H9 (cell line): ENCODE results near the gene CSMD2. TPM values are rescaled to one million over a fixed set of nuclear protein-coding genes. Genes with fewer than 3 reads are reported as not detected.
A peak's percentile ranks its signal among the peaks of the same experiment; 100 is the strongest.

Experiments used
- DNase-seq: peaks from one replicate; pipeline ENCODE4 v3.0.0-alpha.2; 2017
- H2AFZ ChIP-seq: one replicate; pipeline ENCODE4 v1.6.1; 2013; ENCODE audit warnings: mild to moderate bottlenecking, low read length, control low read depth, moderate library complexity
- H2AK5ac ChIP-seq: 2 replicates; pipeline ENCODE4 v1.6.1; 2013; ENCODE audit warnings: low read length, control low read depth, mixed read lengths; ENCODE audit not compliant: insufficient read length
- H2BK120ac ChIP-seq: one replicate; pipeline ENCODE4 v1.6.1; 2013; ENCODE audit warnings: low read depth, mild to moderate bottlenecking, low read length, control low read depth, inconsistent platforms; ENCODE audit not compliant: poor library complexity, severe bottlenecking
- H2BK12ac ChIP-seq: 2 replicates; pipeline ENCODE4 v1.6.1; 2013; ENCODE audit warnings: low read length, control low read depth, mixed read lengths, low read depth; ENCODE audit not compliant: insufficient read length
- H2BK15ac ChIP-seq: 2 replicates; pipeline ENCODE4 v1.6.1; 2013; ENCODE audit warnings: low read depth, low read length, control low read depth
- H2BK20ac ChIP-seq: one replicate; pipeline ENCODE4 v1.6.1; 2013; ENCODE audit warnings: low read depth, mild to moderate bottlenecking, low read length, control low read depth, inconsistent platforms; ENCODE audit not compliant: poor library complexity, severe bottlenecking
- H2BK5ac ChIP-seq: 2 replicates; pipeline ENCODE4 v1.6.1; 2013; ENCODE audit warnings: low read length, control low read depth, mixed read lengths; ENCODE audit not compliant: insufficient read length
- H3K14ac ChIP-seq: 2 replicates; pipeline ENCODE4 v1.6.1; 2013; ENCODE audit warnings: low read length, control low read depth; ENCODE audit not compliant: insufficient read depth
- H3K18ac ChIP-seq: 2 replicates; pipeline ENCODE4 v1.6.1; 2013; ENCODE audit warnings: low read depth, mild to moderate bottlenecking, mixed read lengths, low read length, control low read depth; ENCODE audit not compliant: insufficient read length
- H3K23ac ChIP-seq: 2 replicates; pipeline ENCODE4 v1.6.1; 2013; ENCODE audit warnings: low read length, control low read depth, mixed read lengths, low read depth; ENCODE audit not compliant: insufficient read length
- H3K23me2 ChIP-seq: 2 replicates; pipeline ENCODE4 v1.6.1; 2013; ENCODE audit warnings: low read depth, mild to moderate bottlenecking, mixed read lengths, low read length, control low read depth; ENCODE audit not compliant: insufficient read length, poor library complexity, severe bottlenecking
- H3K27ac ChIP-seq: 2 replicates; pipeline ENCODE4 v1.5.1; 2013; ENCODE audit warnings: low read length, control low read depth, mixed read lengths, low read depth; ENCODE audit not compliant: insufficient read length
- H3K27me3 ChIP-seq: 2 replicates; pipeline ENCODE4 v1.6.1; 2013; ENCODE audit warnings: low read length, control low read depth, inconsistent platforms; ENCODE audit not compliant: insufficient read depth
- H3K4ac ChIP-seq: 2 replicates; pipeline ENCODE4 v1.6.1; 2013; ENCODE audit warnings: low read depth, mild to moderate bottlenecking, control low read depth, inconsistent platforms, low read length, moderate library complexity
- H3K4me1 ChIP-seq: 2 replicates; pipeline ENCODE4 v1.6.1; 2013; ENCODE audit warnings: low read length, control low read depth, inconsistent platforms; ENCODE audit not compliant: insufficient read depth
- H3K4me2 ChIP-seq: 2 replicates; pipeline ENCODE4 v1.6.1; 2013; ENCODE audit warnings: low read length, control low read depth, mixed read lengths; ENCODE audit not compliant: insufficient read length, insufficient read depth
- H3K56ac ChIP-seq: 2 replicates; pipeline ENCODE4 v1.6.1; 2013; ENCODE audit warnings: low read depth, mild to moderate bottlenecking, mixed read lengths, low read length, control low read depth; ENCODE audit not compliant: insufficient read length
- H3K79me1 ChIP-seq: 2 replicates; pipeline ENCODE4 v1.6.1; 2013; ENCODE audit warnings: low read depth, mild to moderate bottlenecking, moderate library complexity, low read length, control low read depth, inconsistent platforms; ENCODE audit not compliant: insufficient read depth, poor library complexity, severe bottlenecking
- H3K79me2 ChIP-seq: 2 replicates; pipeline ENCODE4 v1.6.1; 2013; ENCODE audit warnings: low read length, control low read depth, inconsistent platforms; ENCODE audit not compliant: insufficient read depth
- H3K9ac ChIP-seq: 2 replicates; pipeline ENCODE4 v1.6.1; 2013; ENCODE audit warnings: low read length, control low read depth, mixed read lengths; ENCODE audit not compliant: insufficient read length; ENCODE audit errors: extremely low read depth
- H3K9me3 ChIP-seq: one replicate; pipeline ENCODE4 v1.6.1; 2013; ENCODE audit warnings: low read depth, low read length, inconsistent platforms; ENCODE audit not compliant: control insufficient read depth
- H3T11ph ChIP-seq: one replicate; pipeline ENCODE4 v1.6.1; 2013; ENCODE audit warnings: mild to moderate bottlenecking, low read length, control low read depth, inconsistent platforms
- H4K20me1 ChIP-seq: one replicate; pipeline ENCODE4 v1.6.1; 2013; ENCODE audit not compliant: control insufficient read depth, insufficient read length, insufficient read depth
- H4K5ac ChIP-seq: 2 replicates; pipeline ENCODE4 v1.6.1; 2013; ENCODE audit warnings: low read depth, mild to moderate bottlenecking, mixed read lengths, low read length, control low read depth; ENCODE audit not compliant: insufficient read length
- H4K8ac ChIP-seq: replicated peaks from 2 replicates; pipeline ENCODE4 v1.6.1; 2013; ENCODE audit warnings: low read length, control low read depth, mixed read lengths, low read depth; ENCODE audit not compliant: insufficient read length
- H4K91ac ChIP-seq: 2 replicates; pipeline ENCODE4 v1.6.1; 2013; ENCODE audit warnings: low read depth, mild to moderate bottlenecking, moderate library complexity, mixed read lengths, low read length, control low read depth; ENCODE audit not compliant: insufficient read length
- H3K27ac Mint-ChIP-seq, 3 experiments: 2 replicates in 2 of 3; 3 replicates in 1 of 3; pipeline ENCODE4 v1.8.0; 2020 to 2021; ENCODE audit warnings: mixed read lengths in 3 of 3, mild to moderate bottlenecking in 1 of 3, moderate library complexity in 1 of 3
- H3K27me3 Mint-ChIP-seq: 2 replicates; pipeline ENCODE4 v1.8.0; 2021; ENCODE audit warnings: low read depth, mild to moderate bottlenecking, moderate library complexity, mixed read lengths
- H3K36me3 Mint-ChIP-seq, 3 experiments: 2 replicates in 2 of 3; 3 replicates in 1 of 3; pipeline ENCODE4 v1.8.0; 2020 to 2021; ENCODE audit warnings: low read depth in 3 of 3, mixed read lengths in 3 of 3; ENCODE audit not compliant: insufficient read depth in 1 of 3
- H3K4me1 Mint-ChIP-seq, 2 experiments: 2 replicates each; pipeline ENCODE4 v1.8.0; 2020; ENCODE audit warnings: mixed read lengths in 2 of 2
- H3K4me3 Mint-ChIP-seq, 2 experiments: 2 replicates in 1 of 2; 3 replicates in 1 of 2; pipeline ENCODE4 v1.8.0; 2020 to 2021; ENCODE audit warnings: mild to moderate bottlenecking in 2 of 2, mixed read lengths in 2 of 2, moderate library complexity in 1 of 2
- H3K9me3 Mint-ChIP-seq, 2 experiments: 2 replicates in 1 of 2; 3 replicates in 1 of 2; pipeline ENCODE4 v1.8.0; 2020; ENCODE audit warnings: mild to moderate bottlenecking in 2 of 2, mixed read lengths in 2 of 2, moderate library complexity in 1 of 2
- WGBS: extraction: QIAGEN DNeasy Blood & Tissue Kit; methylation state at CpG from one replicate; pipeline ENCODE4 v1.1.7; 2013; ENCODE audit warnings: missing lambda C conversion rate, low lambda C conversion rate, mixed read lengths; ENCODE audit not compliant: insufficient read length; ENCODE audit errors: extremely low coverage; 5-methylcytosine and 5-hydroxymethylcytosine counted together
- total RNA-seq: library from RNA; stranded (reverse); gene quantifications from 2 replicates; pipeline ENCODE4 v1.2.1, GENCODE V29; 2021
- TF ChIP-seq, protein P1 (sequence below): fragments of 200-600 bp; sonication (generic); conservative IDR thresholded peaks from 3 replicates; pipeline ENCODE4 v1.8.0; 2021; ENCODE audit warnings: antibody characterized with exemption, mild to moderate bottlenecking

Gene CSMD2
- total RNA-seq, 1 experiment from 2014 or later = 6.4 TPM

DNA sequence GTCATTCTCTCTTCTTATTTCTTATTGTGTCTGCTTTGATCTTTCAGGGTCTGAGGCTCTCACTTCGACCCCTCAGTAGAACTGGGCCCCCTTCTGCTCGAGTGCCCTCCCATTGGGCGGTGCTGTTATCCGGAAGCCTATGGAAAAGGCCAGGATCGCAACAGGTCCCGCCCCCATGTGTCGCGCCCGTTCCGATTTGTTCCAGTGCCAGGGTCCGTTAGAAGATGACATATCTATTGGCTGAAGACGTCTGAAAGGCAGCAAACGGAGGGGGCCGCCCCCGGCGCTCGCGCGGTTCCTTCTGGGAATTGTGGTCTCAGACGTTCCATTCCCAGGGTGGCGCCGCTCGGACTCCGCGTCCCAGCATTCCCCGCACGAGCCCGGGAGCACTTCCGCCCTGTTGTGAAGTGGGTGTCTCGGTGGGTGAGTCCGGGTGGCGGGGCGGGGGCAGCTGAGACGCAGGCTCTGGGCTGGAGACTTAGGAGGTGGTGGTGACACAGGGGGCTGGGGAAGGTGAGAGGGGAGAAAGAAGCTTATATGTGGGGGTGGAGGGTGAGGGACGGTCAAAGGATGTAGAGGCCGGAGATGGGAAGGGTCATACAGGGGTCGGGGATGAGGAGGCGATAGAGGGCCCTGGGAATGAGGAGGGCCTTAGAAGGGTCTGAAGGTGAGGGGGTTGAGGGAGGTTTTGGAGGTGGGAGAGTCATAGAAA, 692.6 kb downstream of the CSMD2 start, which contains the start of gene ZSCAN20:
ZSCAN20 (plus strand) TSS at position 377 of the 712 bp plus-strand sequence. CDS start 6,644 bp downstream, outside the sequence.
- Histone ChIP-seq H3K18ac (no peak within 1 kb of the TSS), H4K91ac (no peak within 1 kb of the TSS), H3K4me1 (no peaks in the 10 kb centered on the region; the same call in 1 of the 2 replicates), H4K8ac (no peak within 1 kb of the TSS), H3K9ac (no peak within 1 kb of the TSS), H3K27me3 (no peaks in the 10 kb centered on the region), H2BK12ac (no peak within 1 kb of the TSS), H3K9me3 (no peaks in the 10 kb centered on the region), H2AFZ (no peak within 1 kb of the TSS), H3K14ac (no peak within 1 kb of the TSS), H3K56ac (no peak within 1 kb of the TSS), H3K79me2 (no peaks in the 10 kb centered on the region), H3K4me2 (peak within 1 kb of the TSS; percentile 67), H3K4ac (no peak within 1 kb of the TSS), H3K27ac (no peak within 1 kb of the TSS), H3K79me1 (no peaks in the 10 kb centered on the region), H3K23ac (no peak within 1 kb of the TSS), H3K23me2 (peaks cover 6% of the 10 kb centered on the region), H2BK5ac (no peak within 1 kb of the TSS), H4K5ac (no peak within 1 kb of the TSS), H3T11ph (no peak within 1 kb of the TSS), H4K20me1 (no peaks in the 10 kb centered on the region), H2BK15ac (no peak within 1 kb of the TSS), H2BK20ac (no peak within 1 kb of the TSS), H2BK120ac (no peak within 1 kb of the TSS), H2AK5ac (no peak within 1 kb of the TSS)
- TF ChIP-seq, protein P1, sequence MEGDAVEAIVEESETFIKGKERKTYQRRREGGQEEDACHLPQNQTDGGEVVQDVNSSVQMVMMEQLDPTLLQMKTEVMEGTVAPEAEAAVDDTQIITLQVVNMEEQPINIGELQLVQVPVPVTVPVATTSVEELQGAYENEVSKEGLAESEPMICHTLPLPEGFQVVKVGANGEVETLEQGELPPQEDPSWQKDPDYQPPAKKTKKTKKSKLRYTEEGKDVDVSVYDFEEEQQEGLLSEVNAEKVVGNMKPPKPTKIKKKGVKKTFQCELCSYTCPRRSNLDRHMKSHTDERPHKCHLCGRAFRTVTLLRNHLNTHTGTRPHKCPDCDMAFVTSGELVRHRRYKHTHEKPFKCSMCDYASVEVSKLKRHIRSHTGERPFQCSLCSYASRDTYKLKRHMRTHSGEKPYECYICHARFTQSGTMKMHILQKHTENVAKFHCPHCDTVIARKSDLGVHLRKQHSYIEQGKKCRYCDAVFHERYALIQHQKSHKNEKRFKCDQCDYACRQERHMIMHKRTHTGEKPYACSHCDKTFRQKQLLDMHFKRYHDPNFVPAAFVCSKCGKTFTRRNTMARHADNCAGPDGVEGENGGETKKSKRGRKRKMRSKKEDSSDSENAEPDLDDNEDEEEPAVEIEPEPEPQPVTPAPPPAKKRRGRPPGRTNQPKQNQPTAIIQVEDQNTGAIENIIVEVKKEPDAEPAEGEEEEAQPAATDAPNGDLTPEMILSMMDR = no peak
- Mint-ChIP-seq H3K36me3 (no peaks in the 10 kb centered on the region; a peak in 1 of 7 replicates), H3K4me3 (peak within 1 kb of the TSS; percentile 85 to 87), H3K9me3 (no peaks in the 10 kb centered on the region), H3K27ac (peak within 1 kb of the TSS in 2 of 3 experiments; percentile 49 to 65; a peak in 3 of 7 replicates), H3K27me3 (no peaks in the 10 kb centered on the region; the same call in none of the 2 replicates), H3K4me1 (peaks cover 20 to 26% of the 10 kb centered on the region in 2 experiments)
- no CpG with 5 or more reads among the region's 38 CpGs for WGBS
- peak; percentile 99 for DNase-seq
